Body of pancreas (tissue), 4 donors: ENCODE data around the gene ZGPAT. TPM values are rescaled to one million over a fixed set of nuclear protein-coding genes. Genes with fewer than 3 reads are reported as not detected.

Experiments used
- ATAC-seq: fragments of 150-250 bp; one replicate; pipeline ENCODE4 v1.9.1; 2016
- DNase-seq, 4 donors: peaks; one replicate each; pipeline ENCODE4 v3.0.0-alpha.2; 2019
- H3K27ac ChIP-seq, 4 donors: fragments of 200-600 bp; sonication (generic); 1 replicate in 3 of 4; 2 replicates in 1 of 4; pipeline versions ENCODE4 v1.5.1 to v1.6.1; 2016 to 2019; ENCODE audit warnings: mild to moderate bottlenecking in 1 of 4, mixed read lengths in 1 of 4, moderate library complexity in 1 of 4
- H3K27me3 ChIP-seq, 2 donors: fragments of 200-600 bp; sonication (generic); one replicate each; pipeline ENCODE4 v1.6.0; 2016; ENCODE audit warnings: mild to moderate bottlenecking in 1 of 2
- H3K36me3 ChIP-seq, 2 donors: fragments of 200-600 bp; sonication (generic); replicated peaks in 1 of 2; 2 replicates each; pipeline ENCODE4 v1.5.1; 2016; ENCODE audit warnings: low read depth in 2 of 2; ENCODE audit not compliant: insufficient read depth in 1 of 2
- H3K4me1 ChIP-seq: fragments of 200-600 bp; sonication (generic); one replicate; pipeline ENCODE4 v1.6.0; 2016
- H3K4me3 ChIP-seq, 2 donors: fragments of 200-600 bp; sonication (generic); 1 replicate in 1 of 2; 2 replicates in 1 of 2; pipeline ENCODE4 v1.5.1; 2016 to 2019
- H3K9me3 ChIP-seq, 3 donors: fragments of 200-600 bp; sonication (generic); 1 replicate in 2 of 3; 2 replicates in 1 of 3; pipeline ENCODE4 v1.5.1; 2016
- CTCF ChIP-seq, 7 experiments: fragments of 450-650 bp in 4 of 7; fragments of 200-600 bp in 3 of 7; sonication (generic) in 3 of 7; IDR thresholded peaks; one replicate each; pipeline ENCODE4 v1.5.1; 2016 to 2019; ENCODE audit warnings: antibody characterized with exemption in 7 of 7
- POLR2A ChIP-seq, 3 donors: fragments of 450-650 bp; IDR thresholded peaks; one replicate each; pipeline ENCODE4 v1.6.1; 2016; ENCODE audit warnings: antibody characterized with exemption in 3 of 3, mild to moderate bottlenecking in 2 of 3
- WGBS, 2 donors: methylation state at CpG; one replicate each; pipeline ENCODE4 v1.1.5; 2017; 5-methylcytosine and 5-hydroxymethylcytosine counted together
- intact Hi-C: fragments of 100-400 bp; cut with DNase I; formaldehyde crosslinking; loops from one replicate; pipeline ENCODE4 v1.15.1; 2023
- total RNA-seq, 2 donors: library from RNA; depleted of rRNA; stranded (reverse); fragments of >200 nt; gene quantifications; one replicate each; pipeline ENCODE4 v1.1.0, GENCODE V29; 2016

Gene ZGPAT
- total RNA-seq, 2 donors from 2014 or later = 16.6 to 53.1 TPM

- Histone ChIP-seq H3K36me3 (no peaks in the 10 kb centered on the region), H3K27me3 (no peaks in the 10 kb centered on the region), H3K4me3 (no peak overlapping the region), H3K9me3 (no peaks in the 10 kb centered on the region), H3K27ac (peak overlapping the region in 1 of 4 donors; percentile 5), H3K4me1 (peaks cover 20% of the 10 kb centered on the region)
- TF ChIP-seq POLR2A (IDR thresholded peaks at IDR 0.05) (no peak), CTCF (IDR thresholded peaks at IDR 0.05) (no peak)
- ATAC-seq (no peak), DNase-seq (no peak)
- intact Hi-C loops = no loop called here
- WGBS, 2 donors = 72 to 77% methylated on average over 14 to 20 of the region's 20 CpGs
Observed at GRCh38 chr20:63692436-63693082, 15.3 kb upstream of the ZGPAT start.

- intact Hi-C loops = no loop called here
- no peak for ATAC-seq
- no peak for TF ChIP-seq CTCF (IDR thresholded peaks at IDR 0.05)
- no peak for TF ChIP-seq POLR2A (IDR thresholded peaks at IDR 0.05)
- Histone ChIP-seq H3K27me3 (no peaks in the 10 kb centered on the region), H3K9me3 (no peaks in the 10 kb centered on the region), H3K4me3 (no peak overlapping the region), H3K4me1 (peaks cover 23% of the 10 kb centered on the region), H3K36me3 (no peaks in the 10 kb centered on the region), H3K27ac (no peak overlapping the region)
- whole genome bisulfite sequencing, 2 donors = 57 to 91% methylated on average over 1 to 10 of the region's 10 CpGs
- DNase-seq = peak in 1 of 4 donors; percentile 11
Observed at GRCh38 chr20:63693083-63693732, 14.6 kb upstream of the ZGPAT start.

- peaks cover 28% of the 10 kb centered on the region for H3K4me1 ChIP-seq
- 89 to 92% methylated on average over 6 to 21 of the region's 21 CpGs for WGBS, 2 donors
- no peak overlapping the region for H3K4me3 ChIP-seq
Observed at GRCh38 chr20:63693733-63694583, 13.9 kb upstream of the ZGPAT start.

More at GRCh38 chr20:63693733-63694583, 13.9 kb upstream of the ZGPAT start:
- TF ChIP-seq POLR2A (IDR thresholded peaks at IDR 0.05) (no peak), CTCF (IDR thresholded peaks at IDR 0.05) (no peak)
- ATAC-seq (no peak), DNase-seq (no peak)
- no peaks in the 10 kb centered on the region for H3K36me3 ChIP-seq
- no peaks in the 10 kb centered on the region for H3K27me3 ChIP-seq
- H3K27ac ChIP-seq = no peak overlapping the region
- intact Hi-C loops = no loop called here
- H3K9me3 ChIP-seq = no peaks in the 10 kb centered on the region
